Prostate gland (tissue), 2 donors: ENCODE data around the gene DNAJC22. TPM values are rescaled to one million over a fixed set of nuclear protein-coding genes. Genes with fewer than 3 reads are reported as not detected.

Experiments used
- DNase-seq: peaks from one replicate; pipeline ENCODE4 v3.0.0-alpha.2; 2019; ENCODE audit warnings: low spot score
- H3K27ac ChIP-seq, 2 donors: fragments of 200-600 bp; sonication (generic); 2 replicates each; pipeline ENCODE4 v1.5.1; 2017 to 2019
- H3K27me3 ChIP-seq: fragments of 200-600 bp; sonication (generic); replicated peaks from 2 replicates; pipeline ENCODE4 v1.5.1; 2019; ENCODE audit not compliant: insufficient read depth
- H3K36me3 ChIP-seq, 2 donors: fragments of 200-600 bp; sonication (generic); 1 replicate in 1 of 2; 2 replicates in 1 of 2; pipeline versions ENCODE4 v1.5.1 to v1.8.1; 2017 to 2019
- H3K4me1 ChIP-seq: fragments of 200-600 bp; sonication (generic); replicated peaks from 2 replicates; pipeline ENCODE4 v1.5.1; 2019
- H3K4me3 ChIP-seq, 2 donors: fragments of 200-600 bp; sonication (generic); 2 replicates each; pipeline ENCODE4 v1.5.1; 2017 to 2019
- H3K9me3 ChIP-seq: fragments of 200-600 bp; sonication (generic); 2 replicates; pipeline ENCODE4 v1.5.1; 2017
- CTCF ChIP-seq, 4 experiments: fragments of 200-600 bp in 2 of 4; fragments of 450-650 bp in 2 of 4; sonication (generic) in 2 of 4; IDR thresholded peaks; 1 replicate in 3 of 4; 2 replicates in 1 of 4; pipeline ENCODE4 v1.5.1; 2016 to 2019; ENCODE audit warnings: antibody characterized with exemption in 4 of 4, mild to moderate bottlenecking in 2 of 4, moderate library complexity in 2 of 4
- POLR2A ChIP-seq: fragments of 450-650 bp; IDR thresholded peaks from one replicate; pipeline ENCODE4 v1.6.1; 2016; ENCODE audit warnings: antibody characterized with exemption, mild to moderate bottlenecking
- POLR2AphosphoS5 ChIP-seq: sonication (generic); formaldehyde crosslinking; IDR thresholded peaks from one replicate; pipeline ENCODE4 v1.6.1; 2017; ENCODE audit warnings: antibody characterized with exemption
- WGBS: methylation state at CpG from one replicate; pipeline ENCODE4 v1.1.5; 2018; 5-methylcytosine and 5-hydroxymethylcytosine counted together
- intact Hi-C: fragments of 100-400 bp; cut with DNase I; formaldehyde crosslinking; loops from one replicate; pipeline ENCODE4 v1.14.2; 2022
- total RNA-seq, 2 donors: library from RNA; depleted of rRNA; stranded (reverse); fragments of >200 nt; gene quantifications; one replicate each; pipeline ENCODE4 v1.1.0, GENCODE V29; 2016

The DNAJC22 gene
- total RNA-seq, 2 donors from 2014 or later: 0.23 to 4.3 TPM

DNA sequence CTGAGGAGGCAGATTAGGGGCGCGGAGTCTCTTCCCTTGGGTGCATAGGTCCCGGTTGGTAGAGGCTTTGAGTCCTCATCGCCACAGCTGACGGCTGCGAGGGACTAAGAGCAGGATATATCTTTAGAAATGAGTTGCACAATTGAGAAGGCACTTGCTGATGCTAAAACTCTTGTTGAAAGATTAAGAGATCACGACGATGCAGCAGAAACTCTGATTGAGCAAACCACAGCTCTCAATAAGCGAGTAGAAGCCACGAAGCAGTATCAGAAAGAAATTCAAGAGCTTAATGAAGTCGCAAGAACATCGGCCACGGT lies 42.7 kb downstream of the DNAJC22 start:
- no peaks in the 10 kb centered on the region for H3K9me3 ChIP-seq
- no peak for DNase-seq
- WGBS: 93% methylated on average over 13 of the region's 13 CpGs
- no peaks in the 10 kb centered on the region for H3K4me1 ChIP-seq
- no peak for TF ChIP-seq CTCF (IDR thresholded peaks at IDR 0.05)
- no peak for TF ChIP-seq POLR2AphosphoS5
- no peak for TF ChIP-seq POLR2A
- H3K27ac ChIP-seq: no peak overlapping the region
- no peaks in the 10 kb centered on the region for H3K36me3 ChIP-seq
- intact Hi-C loops: no loop called here
- H3K4me3 ChIP-seq: no peak overlapping the region
- no peaks in the 10 kb centered on the region for H3K27me3 ChIP-seq

GRCh38 chr12:49397000-49397399 lies 50.3 kb downstream of the DNAJC22 start:
- Histone ChIP-seq H3K27ac (no peak overlapping the region), H3K4me3 (no peak overlapping the region), H3K27me3 (no peaks in the 10 kb centered on the region), H3K36me3 (no peaks in the 10 kb centered on the region), H3K9me3 (no peaks in the 10 kb centered on the region), H3K4me1 (no peaks in the 10 kb centered on the region)
- DNase-seq: no peak
- no peak for TF ChIP-seq POLR2A
- no peak for TF ChIP-seq CTCF (IDR thresholded peaks at IDR 0.05)
- TF ChIP-seq POLR2AphosphoS5: no peak
- intact Hi-C loops: no loop called here
- 96% methylated on average over 1 of the region's 1 CpG for WGBS

- no peak overlapping the region for H3K4me3 ChIP-seq
- WGBS: 95% methylated on average over 1 of the region's 1 CpG
- no peaks in the 10 kb centered on the region for H3K36me3 ChIP-seq
- no peak overlapping the region for H3K27ac ChIP-seq
- no peaks in the 10 kb centered on the region for H3K27me3 ChIP-seq
- intact Hi-C loops: no loop called here
- H3K9me3 ChIP-seq: no peaks in the 10 kb centered on the region
- no peak for TF ChIP-seq POLR2A
- no peak for TF ChIP-seq CTCF (IDR thresholded peaks at IDR 0.05)
- TF ChIP-seq POLR2AphosphoS5: no peak
- DNase-seq: no peak
- no peaks in the 10 kb centered on the region for H3K4me1 ChIP-seq
Measured at GRCh38 chr12:49400304-49400703, 53.6 kb downstream of the DNAJC22 start.

Other genes with a start within 250 kb of the DNAJC22 start
- gene LMBR1L, start 236.0 kb upstream of the DNAJC22 start, total RNA-seq: 100 to 1,000 TPM in 1 of 2 donors, 10 to 100 TPM in 1; 25.2 to 143 TPM
- gene TUBA1B, start 215.5 kb upstream of the DNAJC22 start, total RNA-seq: 100 to 1,000 TPM; 292 to 922 TPM
- 100 to 1,000 TPM in 1 of 2 donors, 10 to 100 TPM in 1; 81.6 to 253 TPM for gene TUBA1A, start 157.8 kb upstream of the DNAJC22 start, total RNA-seq
- 10 to 100 TPM; 81.9 to 85.6 TPM for gene TUBA1C, start 81.8 kb upstream of the DNAJC22 start, total RNA-seq
- 10 to 100 TPM in 1 of 2 donors, 1 to 10 TPM in 1; 1.4 to 11.4 TPM for gene PRPH, start 51.7 kb upstream of the DNAJC22 start, total RNA-seq
- 1 to 10 TPM in 1 of 2 donors, under 1 TPM in 1; 0.46 to 5.2 TPM for gene TROAP, start 23.6 kb upstream of the DNAJC22 start, total RNA-seq
- gene C1QL4, start 9.7 kb upstream of the DNAJC22 start, total RNA-seq: 1 to 10 TPM in 1 of 2 donors, not detected in 1; 1.3 TPM
- gene SPATS2, start 20.6 kb downstream of the DNAJC22 start, total RNA-seq: 10 to 100 TPM; 30.1 to 34.2 TPM
- 1 to 10 TPM; 1.8 to 2.2 TPM for gene KCNH3, start 192.1 kb downstream of the DNAJC22 start, total RNA-seq
- gene MCRS1, start 221.3 kb downstream of the DNAJC22 start, total RNA-seq: 10 to 100 TPM; 54.1 to 87.0 TPM